Raji (cell line): ENCODE results near the gene SPHK1.

Source experiments
- POLR2A ChIP-seq: IDR thresholded peaks from 2 replicates; pipeline ENCODE4 v1.6.1; 2011; ENCODE audit warnings: low read depth, low read length, control low read depth; ENCODE audit not compliant: insufficient read depth

Gene SPHK1

DNA sequence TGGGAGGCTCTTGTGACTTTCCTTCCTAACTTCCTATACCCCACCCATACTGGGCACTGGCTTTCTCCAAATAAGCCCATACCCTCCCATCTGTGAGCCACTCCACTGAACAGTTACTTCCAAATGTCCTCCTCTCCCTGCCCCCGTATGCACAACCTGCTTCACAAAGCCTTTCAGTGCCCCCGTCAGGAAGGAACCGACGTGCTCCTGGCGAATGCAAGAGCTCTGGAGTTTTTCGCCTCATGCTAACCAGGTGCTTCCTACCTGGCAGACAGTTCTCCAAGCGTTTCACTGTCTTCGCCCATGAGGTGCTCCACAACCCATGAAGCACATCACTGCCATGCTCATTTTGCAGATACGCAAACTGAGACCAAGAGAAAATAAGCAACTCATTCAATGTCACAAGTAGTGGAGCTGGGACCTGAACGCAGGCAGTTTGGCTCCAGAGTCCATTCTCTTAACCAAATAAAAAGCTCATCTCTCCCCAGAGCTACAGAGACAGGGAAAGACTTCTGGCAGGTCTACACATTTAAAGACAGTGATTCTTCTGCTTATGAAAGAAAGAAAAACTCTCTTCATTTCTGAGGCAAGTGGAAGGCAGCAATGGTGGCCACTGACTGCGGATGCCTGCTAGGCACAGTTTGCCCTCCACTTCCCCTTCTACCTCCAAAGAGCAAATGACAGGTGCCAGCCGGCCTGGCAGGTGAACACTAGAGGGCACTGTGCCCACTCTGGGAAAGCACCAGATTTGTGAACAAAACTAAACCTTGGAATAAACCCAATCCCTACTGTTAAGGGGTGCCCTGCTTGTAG lies 23.8 kb downstream of the SPHK1 start:
- no peak for TF ChIP-seq POLR2A

DNA sequence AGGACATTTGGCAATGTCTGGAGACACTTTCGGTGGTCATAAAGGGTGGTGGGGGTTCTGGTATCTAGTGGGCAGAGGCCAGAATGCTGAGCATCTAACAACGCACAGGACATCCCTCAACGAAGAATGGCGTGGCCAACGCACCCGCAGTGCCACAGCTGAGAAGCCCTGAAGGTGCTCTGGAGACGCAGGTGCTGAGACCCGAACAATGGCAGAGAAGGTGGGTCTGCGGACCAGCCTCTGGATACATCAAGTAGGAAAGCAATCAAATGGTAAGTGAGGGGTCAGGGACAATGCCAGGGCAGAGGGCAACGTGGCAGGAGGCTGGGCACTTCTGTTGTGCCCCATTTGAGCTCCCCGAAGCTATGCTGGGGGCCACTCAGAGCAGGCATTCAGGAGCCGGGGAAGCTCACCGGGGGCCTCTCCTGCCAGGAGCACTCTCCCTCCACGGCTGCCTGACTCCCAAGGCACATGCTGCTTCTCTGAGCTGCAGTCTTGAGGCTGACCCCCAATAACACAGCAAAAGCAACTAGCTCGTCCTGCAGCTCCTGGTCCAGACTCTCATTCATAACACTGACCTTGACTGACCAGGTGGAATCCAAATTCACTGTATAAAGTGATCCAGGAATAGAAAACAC lies 26.0 kb downstream of the SPHK1 start:
- TF ChIP-seq POLR2A: no peak

- TF ChIP-seq POLR2A: no peak
Measured at GRCh38 chr17:76411247-76411646, 26.8 kb downstream of the SPHK1 start.

- TF ChIP-seq POLR2A: no peak
Measured at GRCh38 chr17:76414334-76415295, 30.2 kb downstream of the SPHK1 start.

- TF ChIP-seq POLR2A: no peak
Measured at GRCh38 chr17:76415786-76416185, 31.4 kb downstream of the SPHK1 start.

DNA sequence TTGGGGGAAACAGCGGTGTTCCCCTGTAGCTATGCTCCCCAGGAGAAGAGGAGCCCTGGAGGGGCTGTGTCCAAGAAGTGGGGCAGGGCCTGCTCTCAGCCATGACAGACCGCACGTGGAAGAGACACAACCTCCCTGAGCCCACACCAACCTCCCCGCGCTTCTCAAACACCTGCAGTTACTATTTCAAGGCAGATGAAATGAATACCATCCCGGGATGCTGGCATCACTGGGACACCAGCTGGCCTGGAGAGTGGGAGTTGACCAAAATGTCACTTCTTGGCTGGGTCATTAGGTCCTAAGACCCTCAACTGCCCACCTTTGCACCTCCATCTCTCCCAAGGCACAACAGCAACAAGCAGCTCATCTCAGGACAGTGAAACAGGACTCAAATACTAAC lies 32.0 kb downstream of the SPHK1 start:
- no peak for TF ChIP-seq POLR2A

DNA sequence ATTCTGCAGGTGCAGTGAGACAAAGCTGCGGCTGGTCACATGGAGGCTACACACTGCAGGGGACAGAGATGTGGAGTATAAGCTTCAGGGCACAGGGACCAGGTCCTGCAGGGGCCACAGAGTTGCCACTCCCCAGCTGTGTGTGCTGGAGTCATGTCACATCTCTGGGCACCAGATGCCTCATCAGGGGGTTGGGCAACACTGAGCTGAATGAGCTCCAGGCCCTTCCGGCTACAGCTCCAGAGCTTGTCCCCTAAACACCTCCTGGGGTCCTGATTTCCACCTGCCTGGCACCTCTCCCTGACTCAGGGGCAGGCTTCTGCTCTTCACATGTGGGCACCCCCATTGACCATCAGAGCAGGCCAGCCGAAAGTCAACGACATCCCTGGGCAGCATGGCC lies 32.5 kb downstream of the SPHK1 start:
- no peak for TF ChIP-seq POLR2A

DNA sequence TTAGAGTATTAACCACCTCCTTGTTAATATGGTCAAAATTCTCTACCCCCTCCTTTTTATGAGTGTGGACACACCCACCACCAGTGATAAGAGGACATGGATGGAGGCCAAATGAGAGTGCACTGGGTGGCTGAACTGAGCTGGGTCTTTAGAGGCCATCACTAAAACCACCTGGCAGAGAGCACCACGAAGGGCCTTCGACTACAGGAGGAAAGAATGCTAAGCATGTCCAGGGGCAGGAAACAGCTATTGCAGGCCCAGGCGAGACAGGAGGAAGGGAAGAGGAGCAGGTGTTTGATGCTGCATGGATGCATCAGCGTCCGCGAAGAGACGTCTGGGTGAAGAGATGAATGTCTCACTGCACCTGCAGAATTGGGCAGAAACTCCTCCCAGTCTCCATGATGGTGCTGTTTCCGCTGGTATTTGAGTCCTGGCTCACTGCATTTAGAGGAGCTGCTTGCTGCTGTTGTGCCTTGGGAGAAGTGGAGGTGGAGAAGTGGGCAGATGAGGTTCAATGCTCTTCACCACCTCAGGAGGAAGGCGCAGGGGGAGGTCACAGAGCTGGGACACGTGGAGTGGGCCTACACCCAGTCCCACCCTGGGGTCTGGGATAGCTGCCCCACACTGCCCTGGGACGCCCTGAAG lies 33.2 kb downstream of the SPHK1 start:
- no peak for TF ChIP-seq POLR2A

- TF ChIP-seq POLR2A: no peak
Measured at GRCh38 chr17:76419576-76420260, 35.3 kb downstream of the SPHK1 start.

DNA sequence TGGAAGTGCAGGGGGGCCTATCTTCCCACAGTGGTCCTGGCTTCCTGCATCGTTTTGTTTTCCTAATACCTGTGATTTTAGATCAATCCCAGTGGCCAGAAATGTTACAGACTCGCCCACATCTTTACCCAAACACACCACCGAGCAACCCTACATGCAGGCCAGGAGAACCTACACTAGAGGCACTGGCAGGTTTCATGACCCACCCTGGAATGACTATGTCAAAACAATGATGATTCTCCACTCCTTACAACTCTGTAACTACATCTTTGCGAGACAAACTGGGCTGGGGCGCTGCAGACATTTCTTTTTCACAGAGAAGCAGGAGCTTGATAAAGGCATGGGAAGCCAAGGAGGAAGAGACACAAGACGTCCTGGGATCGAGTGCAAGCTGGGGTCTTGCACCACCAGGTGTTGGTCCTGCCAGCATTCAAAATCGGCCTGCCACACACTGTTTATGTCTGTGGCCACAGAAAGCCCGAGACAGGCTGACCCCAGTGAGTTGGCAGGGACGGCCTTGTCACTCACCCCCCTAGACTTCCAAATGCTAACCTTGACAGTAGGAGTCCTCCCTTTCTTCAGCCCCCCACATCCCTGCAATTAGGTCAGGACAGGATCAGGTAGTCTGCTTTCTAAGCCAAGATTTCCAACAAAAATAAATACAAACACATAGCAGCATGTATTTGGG lies 36.1 kb downstream of the SPHK1 start:
- TF ChIP-seq POLR2A: no peak

DNA sequence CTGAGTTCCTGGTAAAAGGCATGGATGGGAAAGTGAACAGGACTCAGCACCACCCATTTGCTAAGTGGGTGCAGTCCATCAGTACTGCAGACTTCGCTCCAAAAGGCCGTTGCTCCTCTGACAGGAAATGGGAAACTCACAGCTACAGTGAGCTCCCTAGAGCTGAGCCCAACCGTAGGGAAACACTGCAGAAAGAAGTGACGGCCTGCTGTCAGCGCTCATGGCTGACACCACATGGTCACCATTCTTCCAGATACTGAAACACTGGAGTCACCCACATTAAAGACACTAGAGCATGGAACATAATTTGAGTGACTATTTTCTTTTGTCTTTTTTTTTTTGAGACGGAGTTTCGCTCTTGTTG lies 36.6 kb downstream of the SPHK1 start:
- no peak for TF ChIP-seq POLR2A

GRCh38 chr17:76422406-76422805 lies 38.0 kb downstream of the SPHK1 start:
- TF ChIP-seq POLR2A: no peak

DNA sequence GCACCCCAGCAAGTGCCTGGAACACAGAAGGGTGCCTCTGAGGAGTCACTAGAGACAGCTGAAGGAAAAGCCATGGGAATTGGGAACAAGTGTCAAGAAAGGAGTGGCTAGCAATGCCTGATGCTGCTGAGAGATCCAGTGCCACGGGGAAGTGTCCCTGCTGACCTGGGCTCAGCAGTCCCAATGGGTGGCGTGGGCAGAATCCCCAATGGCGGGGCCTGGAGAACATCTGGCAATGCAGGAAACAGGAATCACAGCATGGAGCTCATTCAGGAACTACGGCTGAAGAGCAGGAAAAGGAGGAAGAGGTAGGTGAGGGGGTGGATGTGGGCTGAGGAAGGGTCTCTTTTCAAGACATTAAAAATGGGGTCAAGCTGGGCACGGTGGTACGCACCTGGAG lies 38.5 kb downstream of the SPHK1 start:
- no peak for TF ChIP-seq POLR2A

- TF ChIP-seq POLR2A: no peak
Measured at GRCh38 chr17:76426853-76427252, 42.4 kb downstream of the SPHK1 start.
